Measurements from ENCODE around the gene GK.

DNA sequence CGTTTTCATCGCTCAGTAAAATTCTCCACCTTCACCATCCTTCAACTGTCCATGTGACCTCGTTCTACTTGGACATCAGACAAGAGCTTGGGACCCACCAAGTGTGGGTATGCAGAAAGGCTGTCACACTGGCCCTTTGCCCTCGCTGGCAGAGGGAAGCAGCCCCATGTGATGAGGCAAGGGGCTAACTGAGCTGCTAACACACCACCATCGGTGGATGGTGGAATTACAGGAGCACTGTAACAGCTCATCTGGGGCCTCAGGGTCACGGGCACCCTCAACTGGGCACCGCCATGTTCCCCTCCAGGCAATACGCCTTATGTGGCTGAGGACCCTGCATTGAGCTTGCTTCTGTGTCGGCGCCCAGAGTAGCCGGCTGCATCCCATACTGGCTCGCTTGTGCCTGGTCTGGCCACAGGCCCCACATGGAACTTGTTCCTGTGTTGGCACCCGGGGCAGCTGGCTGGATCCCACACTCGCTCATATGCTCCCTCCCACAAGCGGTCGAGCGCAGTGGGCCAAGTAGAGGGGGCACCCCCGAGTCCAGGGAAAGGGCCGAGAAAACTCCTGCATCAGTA is 126.3 kb downstream of the GK start:
- no peak for TF ChIP-seq POLR2A (IDR thresholded peaks at IDR 0.05)
- TF ChIP-seq, protein P1, sequence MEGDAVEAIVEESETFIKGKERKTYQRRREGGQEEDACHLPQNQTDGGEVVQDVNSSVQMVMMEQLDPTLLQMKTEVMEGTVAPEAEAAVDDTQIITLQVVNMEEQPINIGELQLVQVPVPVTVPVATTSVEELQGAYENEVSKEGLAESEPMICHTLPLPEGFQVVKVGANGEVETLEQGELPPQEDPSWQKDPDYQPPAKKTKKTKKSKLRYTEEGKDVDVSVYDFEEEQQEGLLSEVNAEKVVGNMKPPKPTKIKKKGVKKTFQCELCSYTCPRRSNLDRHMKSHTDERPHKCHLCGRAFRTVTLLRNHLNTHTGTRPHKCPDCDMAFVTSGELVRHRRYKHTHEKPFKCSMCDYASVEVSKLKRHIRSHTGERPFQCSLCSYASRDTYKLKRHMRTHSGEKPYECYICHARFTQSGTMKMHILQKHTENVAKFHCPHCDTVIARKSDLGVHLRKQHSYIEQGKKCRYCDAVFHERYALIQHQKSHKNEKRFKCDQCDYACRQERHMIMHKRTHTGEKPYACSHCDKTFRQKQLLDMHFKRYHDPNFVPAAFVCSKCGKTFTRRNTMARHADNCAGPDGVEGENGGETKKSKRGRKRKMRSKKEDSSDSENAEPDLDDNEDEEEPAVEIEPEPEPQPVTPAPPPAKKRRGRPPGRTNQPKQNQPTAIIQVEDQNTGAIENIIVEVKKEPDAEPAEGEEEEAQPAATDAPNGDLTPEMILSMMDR (IDR thresholded peaks at IDR 0.05): no peak
